Measurements from ENCODE around the gene QRICH1.
"Not testable (repeated sequence)": the region's sequence is repeated elsewhere in the genome, so short reads cannot be mapped to it uniquely, and the experiment has no call there.

QRICH1 gene

DNA sequence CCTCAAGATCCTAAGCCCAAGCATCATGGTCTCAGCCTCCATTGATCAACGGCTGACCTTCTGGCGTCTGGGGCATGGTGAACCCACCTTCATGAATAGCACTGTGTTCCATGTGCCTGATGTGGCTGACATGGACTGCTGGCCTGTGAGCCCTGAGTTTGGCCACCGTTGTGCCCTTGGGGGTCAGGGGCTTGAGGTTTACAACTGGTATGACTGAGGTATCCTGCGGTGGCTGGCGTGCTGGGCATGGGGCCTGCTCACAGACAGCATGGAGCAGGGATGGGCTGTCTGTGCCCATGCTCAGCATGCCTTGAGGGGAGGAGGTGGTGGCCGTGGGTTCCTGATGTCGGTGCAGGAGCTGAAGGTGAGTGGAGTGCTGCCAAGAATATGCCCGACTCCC lies 78.8 kb downstream of the QRICH1 start:
- Histone ChIP-seq H3K4me3 (no peak overlapping the region), H3K27ac (no peak overlapping the region), H3K9me3 (ENCODE audit: low read depth, low read length) (no peaks in the 10 kb centered on the region), H3K9ac (ENCODE audit: insufficient read length) (no peak overlapping the region), H3K36me3 (ENCODE audit: insufficient read depth, low read length) (no peaks in the 10 kb centered on the region)
- DNase-seq (ENCODE audit: low read depth, low spot score): no peak
- no peak for TF ChIP-seq EZH2 (IDR thresholded peaks at IDR 0.05)
- TF ChIP-seq POLR2AphosphoS5 (IDR thresholded peaks at IDR 0.05; ENCODE audit: borderline replicate concordance, low read depth, low read length): no peak

GRCh38 chr3:49013738-49014660 lies 79.9 kb downstream of the QRICH1 start:
- no peak for DNase-seq (ENCODE audit: low read depth, low spot score)
- Histone ChIP-seq H3K4me3 (no peak overlapping the region), H3K36me3 (ENCODE audit: insufficient read depth, low read length) (no peaks in the 10 kb centered on the region), H3K9me3 (ENCODE audit: low read depth, low read length) (no peaks in the 10 kb centered on the region), H3K27ac (no peak overlapping the region), H3K9ac (ENCODE audit: insufficient read length) (no peak overlapping the region)
- TF ChIP-seq EZH2 (IDR thresholded peaks at IDR 0.05) (no peak), FOXP2 (optimal IDR thresholded peaks at IDR 0.05; ENCODE audit: control extremely low read depth, extremely low read length, insufficient read depth) (no peak), POLR2AphosphoS5 (IDR thresholded peaks at IDR 0.05; ENCODE audit: borderline replicate concordance, low read depth, low read length) (no peak)

- no peak overlapping the region for H3K27ac ChIP-seq
- no peak overlapping the region for H3K9ac ChIP-seq (ENCODE audit: insufficient read length)
- no peak for DNase-seq (ENCODE audit: low read depth, low spot score)
- no peaks in the 10 kb centered on the region for H3K36me3 ChIP-seq (ENCODE audit: insufficient read depth, low read length)
- TF ChIP-seq EZH2 (IDR thresholded peaks at IDR 0.05) (no peak), POLR2AphosphoS5 (IDR thresholded peaks at IDR 0.05; ENCODE audit: borderline replicate concordance, low read depth, low read length) (no peak), FOXP2 (optimal IDR thresholded peaks at IDR 0.05; ENCODE audit: control extremely low read depth, extremely low read length, insufficient read depth) (no peak)
- no peak overlapping the region for H3K4me3 ChIP-seq
- H3K9me3 ChIP-seq (ENCODE audit: low read depth, low read length): no peaks in the 10 kb centered on the region
These were observed 80.6 kb downstream of the QRICH1 start for GRCh38 chr3:49013113-49013737.

GRCh38 chr3:49012441-49013017 lies 81.3 kb downstream of the QRICH1 start:
- no peaks in the 10 kb centered on the region for H3K36me3 ChIP-seq (ENCODE audit: insufficient read depth, low read length)
- no peak overlapping the region for H3K27ac ChIP-seq
- H3K9me3 ChIP-seq (ENCODE audit: low read depth, low read length): no peaks in the 10 kb centered on the region
- H3K4me3 ChIP-seq: no peak overlapping the region
- DNase-seq (ENCODE audit: low read depth, low spot score): no peak
- no peak overlapping the region for H3K9ac ChIP-seq (ENCODE audit: insufficient read length)
- TF ChIP-seq EZH2 (IDR thresholded peaks at IDR 0.05) (no peak), POLR2AphosphoS5 (IDR thresholded peaks at IDR 0.05; ENCODE audit: borderline replicate concordance, low read depth, low read length) (no peak)

DNA sequence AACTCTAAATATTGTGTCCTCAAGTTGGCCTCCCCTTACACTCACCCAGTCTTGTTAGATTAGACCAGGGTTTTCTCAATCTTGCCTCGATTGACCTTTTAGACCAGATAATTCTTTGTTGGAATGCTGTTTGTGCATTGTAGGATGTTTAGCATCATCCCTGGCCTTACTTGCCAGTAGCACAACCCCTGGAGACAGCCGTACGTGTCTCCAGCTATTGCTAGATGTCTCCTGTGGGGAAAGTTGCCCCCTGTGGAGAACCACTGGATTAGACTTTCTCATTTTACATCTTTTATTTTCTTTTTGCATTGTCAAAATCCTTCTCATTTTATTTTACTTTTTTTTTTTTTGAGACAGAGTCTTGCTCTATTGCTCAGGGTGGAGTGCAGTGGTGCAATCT lies 84.5 kb downstream of the QRICH1 start:
- H3K27ac ChIP-seq: no peak overlapping the region
- no peaks in the 10 kb centered on the region for H3K36me3 ChIP-seq (ENCODE audit: insufficient read depth, low read length)
- no peak overlapping the region for H3K9ac ChIP-seq (ENCODE audit: insufficient read length)
- H3K4me3 ChIP-seq: no peak overlapping the region
- no peak for DNase-seq (ENCODE audit: low read depth, low spot score)
- TF ChIP-seq FOXP2 (optimal IDR thresholded peaks at IDR 0.05; ENCODE audit: control extremely low read depth, extremely low read length, insufficient read depth): no peak
- TF ChIP-seq POLR2AphosphoS5 (IDR thresholded peaks at IDR 0.05; ENCODE audit: borderline replicate concordance, low read depth, low read length): no peak
- no peak for TF ChIP-seq EZH2 (IDR thresholded peaks at IDR 0.05)
- no peaks in the 10 kb centered on the region for H3K9me3 ChIP-seq (ENCODE audit: low read depth, low read length)

- H3K27ac ChIP-seq; DNase-seq (ENCODE audit: low read depth, low spot score); H3K9ac ChIP-seq (ENCODE audit: insufficient read length); H3K4me3 ChIP-seq; H3K9me3 ChIP-seq (ENCODE audit: low read depth, low read length); H3K36me3 ChIP-seq (ENCODE audit: insufficient read depth, low read length): not testable (repeated sequence)
These were observed 85.2 kb downstream of the QRICH1 start for GRCh38 chr3:49008627-49009026.

DNA sequence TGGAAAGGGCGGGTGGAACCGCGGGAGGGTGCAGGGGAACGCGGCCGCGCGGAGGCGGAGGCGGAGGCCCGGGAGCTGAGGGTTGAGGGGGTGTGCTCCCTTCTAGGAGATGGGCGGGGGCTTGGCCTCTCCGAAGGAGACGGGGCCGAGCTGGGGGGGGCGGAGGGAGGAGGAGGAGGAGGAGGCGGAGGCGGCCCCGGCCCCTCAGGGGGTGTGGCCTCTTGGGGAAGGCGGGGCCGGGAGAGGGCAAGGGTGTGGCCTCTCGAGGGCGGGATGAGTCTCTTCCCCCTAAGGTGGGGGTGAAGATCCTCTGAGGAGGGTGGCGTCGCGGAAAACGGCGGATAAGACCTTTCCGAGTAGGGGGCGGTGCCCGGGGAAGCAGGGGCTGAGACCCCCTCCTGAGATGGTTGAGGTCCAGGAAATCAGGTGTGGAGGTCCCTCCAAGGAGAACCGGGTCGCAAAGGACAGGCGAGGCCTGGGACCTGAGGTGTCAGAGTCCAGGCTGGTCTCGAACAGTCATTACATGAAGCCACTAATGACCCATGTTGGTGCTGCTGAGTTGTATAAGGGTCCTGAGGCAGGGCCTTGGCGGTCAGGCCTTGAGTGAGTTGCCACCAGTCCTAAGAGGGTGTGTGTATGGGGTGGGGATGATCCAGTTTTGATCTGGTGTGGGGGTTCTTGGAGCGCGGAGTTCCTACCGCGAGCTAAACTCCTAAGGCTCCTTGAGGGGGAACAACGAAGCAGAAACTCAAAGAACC lies 85.9 kb downstream of the QRICH1 start:
- Histone ChIP-seq H3K36me3 (ENCODE audit: insufficient read depth, low read length) (no peaks in the 10 kb centered on the region), H3K4me3 (peak overlapping the region; percentile 84), H3K27ac (peak overlapping the region; percentile 85), H3K9me3 (ENCODE audit: low read depth, low read length) (no peaks in the 10 kb centered on the region), H3K9ac (ENCODE audit: insufficient read length) (peak overlapping the region; percentile 90)
- DNase-seq (ENCODE audit: low read depth, low spot score): no peak
- TF ChIP-seq EZH2 (IDR thresholded peaks at IDR 0.05): no peak
- no peak for TF ChIP-seq POLR2AphosphoS5 (IDR thresholded peaks at IDR 0.05; ENCODE audit: borderline replicate concordance, low read depth, low read length)
- TF ChIP-seq FOXP2 (optimal IDR thresholded peaks at IDR 0.05; ENCODE audit: control extremely low read depth, extremely low read length, insufficient read depth): no peak

- Histone ChIP-seq H3K9me3 (ENCODE audit: low read depth, low read length) (no peaks in the 10 kb centered on the region), H3K9ac (ENCODE audit: insufficient read length) (peak within 1 kb of the TSS; percentile 90), H3K27ac (peak within 1 kb of the TSS; percentile 85), H3K4me3 (peak within 1 kb of the TSS; percentile 84), H3K36me3 (ENCODE audit: insufficient read depth, low read length) (no peaks in the 10 kb centered on the region)
- TF ChIP-seq POLR2AphosphoS5 (IDR thresholded peaks at IDR 0.05; ENCODE audit: borderline replicate concordance, low read depth, low read length) (peak; percentile 94), FOXP2 (optimal IDR thresholded peaks at IDR 0.05; ENCODE audit: control extremely low read depth, extremely low read length, insufficient read depth) (no peak)
- DNase-seq (ENCODE audit: low read depth, low spot score): no peak
These were observed 86.7 kb downstream of the QRICH1 start, which contains the start of gene WDR6 for GRCh38 chr3:49007068-49007770. Gene WDR6, plus strand, starts transcription at chr3:49007391. Its CDS starts 41 bp downstream, at chr3:49007432.

All from SK-N-MC (cell line).